Glutamatergic neuron (in vitro differentiated cells): ENCODE results near the gene CSK. TPM values are rescaled to one million over a fixed set of nuclear protein-coding genes. Genes with fewer than 3 reads are reported as not detected.

ENCODE experiments used
- DNase-seq: peaks from one replicate; pipeline ENCODE4 v3.0.0; 2022
- H3K27ac Mint-ChIP-seq: one replicate; pipeline ENCODE4 v1.8.0; 2020; ENCODE audit warnings: mild to moderate bottlenecking, mixed read lengths, inconsistent platforms; ENCODE audit not compliant: unreplicated experiment
- H3K27me3 Mint-ChIP-seq: one replicate; pipeline ENCODE4 v1.8.0; 2020; ENCODE audit warnings: mild to moderate bottlenecking, moderate library complexity, mixed read lengths, inconsistent platforms; ENCODE audit not compliant: unreplicated experiment
- H3K36me3 Mint-ChIP-seq: one replicate; pipeline ENCODE4 v1.8.0; 2020; ENCODE audit warnings: mild to moderate bottlenecking, mixed read lengths, inconsistent platforms; ENCODE audit not compliant: unreplicated experiment
- H3K4me1 Mint-ChIP-seq: one replicate; pipeline ENCODE4 v1.8.0; 2020; ENCODE audit warnings: mild to moderate bottlenecking, low read depth, mixed read lengths, inconsistent platforms; ENCODE audit not compliant: unreplicated experiment
- H3K4me3 Mint-ChIP-seq: one replicate; pipeline ENCODE4 v1.8.0; 2020; ENCODE audit warnings: mild to moderate bottlenecking, mixed read lengths, inconsistent platforms; ENCODE audit not compliant: unreplicated experiment
- H3K9me3 Mint-ChIP-seq: one replicate; pipeline ENCODE4 v1.8.0; 2020; ENCODE audit warnings: mild to moderate bottlenecking, moderate library complexity, mixed read lengths, inconsistent platforms; ENCODE audit not compliant: unreplicated experiment
- CTCF ChIP-seq: fragments of 200-600 bp; sonication (generic); IDR thresholded peaks from one replicate; pipeline ENCODE4 v1.5.0; 2021; ENCODE audit not compliant: partially characterized antibody, unreplicated experiment
- total RNA-seq: library from RNA; stranded (reverse); fragmentation: NEBNext Ultra II Directional; extraction: Animal tissue kit (Norgen Biotek cat#: 25700); gene quantifications from one replicate; pipeline ENCODE4 v1.2.1, GENCODE V29; 2021; ENCODE audit not compliant: unreplicated experiment

Gene CSK
- total RNA-seq, 1 donor from 2014 or later: 72.6 TPM

- Mint-ChIP-seq H3K9me3 (no peaks in the 10 kb centered on the region), H3K27ac (no peak overlapping the region), H3K36me3 (no peaks in the 10 kb centered on the region), H3K27me3 (peaks cover 10% of the 10 kb centered on the region), H3K4me1 (peaks cover 36% of the 10 kb centered on the region), H3K4me3 (no peak overlapping the region)
- TF ChIP-seq CTCF: no peak
- no peak for DNase-seq
Observed at GRCh38 chr15:74789741-74790079, 7.8 kb downstream of the CSK start.

- H3K9me3 Mint-ChIP-seq: no peaks in the 10 kb centered on the region
- peaks cover 10% of the 10 kb centered on the region for H3K27me3 Mint-ChIP-seq
- no peak overlapping the region for H3K27ac Mint-ChIP-seq
- H3K4me1 Mint-ChIP-seq: peaks cover 36% of the 10 kb centered on the region
- no peak for TF ChIP-seq CTCF
- DNase-seq: no peak
- H3K36me3 Mint-ChIP-seq: no peaks in the 10 kb centered on the region
- no peak overlapping the region for H3K4me3 Mint-ChIP-seq
Observed at GRCh38 chr15:74790080-74790916, 8.4 kb downstream of the CSK start.

GRCh38 chr15:74791007-74791406 lies 9.1 kb downstream of the CSK start:
- H3K27ac Mint-ChIP-seq: no peak overlapping the region
- H3K9me3 Mint-ChIP-seq: no peaks in the 10 kb centered on the region
- peaks cover 10% of the 10 kb centered on the region for H3K27me3 Mint-ChIP-seq
- no peak for TF ChIP-seq CTCF
- no peak for DNase-seq
- H3K36me3 Mint-ChIP-seq: no peaks in the 10 kb centered on the region
- H3K4me1 Mint-ChIP-seq: peaks cover 33% of the 10 kb centered on the region
- H3K4me3 Mint-ChIP-seq: no peak overlapping the region

- DNase-seq: no peak
- Mint-ChIP-seq H3K4me3 (no peak overlapping the region), H3K27me3 (peaks cover 10% of the 10 kb centered on the region), H3K9me3 (no peaks in the 10 kb centered on the region), H3K36me3 (no peaks in the 10 kb centered on the region), H3K4me1 (peaks cover 33% of the 10 kb centered on the region), H3K27ac (no peak overlapping the region)
- TF ChIP-seq CTCF: no peak
Observed at GRCh38 chr15:74791667-74792066, 9.8 kb downstream of the CSK start.

- H3K4me3 Mint-ChIP-seq: no peak overlapping the region
- H3K27ac Mint-ChIP-seq: no peak overlapping the region
Observed at GRCh38 chr15:74792227-74793016, 10.5 kb downstream of the CSK start.

More at GRCh38 chr15:74792227-74793016, 10.5 kb downstream of the CSK start:
- Mint-ChIP-seq H3K4me1 (peaks cover 33% of the 10 kb centered on the region), H3K27me3 (peaks cover 10% of the 10 kb centered on the region), H3K36me3 (no peaks in the 10 kb centered on the region), H3K9me3 (no peaks in the 10 kb centered on the region)
- no peak for DNase-seq
- TF ChIP-seq CTCF: no peak
